Measurements from ENCODE around the gene EPS8L2. TPM values are rescaled to one million over a fixed set of nuclear protein-coding genes. Genes with fewer than 3 reads are reported as not detected.

Gene EPS8L2
- total and polyA plus RNA-seq, 2 of the 13 experiments (the other 11 are each of a cell fraction or from before 2014, with no cell fraction given) = 89.3 to 416 TPM

DNA sequence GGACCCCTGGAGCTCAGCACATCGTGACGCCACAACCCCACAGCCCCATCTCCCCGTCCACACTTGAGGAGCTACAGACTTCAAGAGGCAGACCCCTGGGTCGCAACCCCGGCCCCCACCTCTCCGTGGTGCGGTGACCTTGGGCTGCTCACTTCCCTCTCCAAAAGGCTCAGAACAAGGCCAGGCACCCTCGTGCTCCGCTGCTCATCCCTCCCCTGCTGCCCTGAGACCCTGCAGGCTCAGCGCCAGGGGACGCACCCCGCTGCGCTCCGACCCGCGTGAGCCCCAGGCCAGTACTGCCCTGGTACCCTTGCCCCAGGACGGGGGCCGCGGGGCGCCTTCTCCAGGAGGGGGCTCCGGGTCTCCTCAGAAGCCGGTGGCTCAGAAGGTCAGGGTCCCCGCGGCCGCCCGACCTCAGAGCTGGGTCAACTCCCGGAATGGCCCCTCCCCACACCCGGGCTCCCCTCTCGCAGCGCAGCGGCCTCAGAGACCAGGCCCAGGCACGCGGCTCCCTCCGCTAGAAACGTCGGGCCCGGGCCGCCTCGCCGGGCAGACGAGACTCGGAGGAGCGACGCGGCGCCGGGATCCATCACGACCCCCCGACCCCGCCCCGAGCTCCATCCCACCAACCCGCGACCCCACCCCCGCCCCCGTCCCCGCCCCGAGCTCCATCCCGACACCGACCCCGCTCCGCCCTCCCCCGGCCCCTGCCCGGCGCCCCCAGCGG is 70.7 kb downstream of the EPS8L2 start (continued):
- TF ChIP-seq, protein P1, sequence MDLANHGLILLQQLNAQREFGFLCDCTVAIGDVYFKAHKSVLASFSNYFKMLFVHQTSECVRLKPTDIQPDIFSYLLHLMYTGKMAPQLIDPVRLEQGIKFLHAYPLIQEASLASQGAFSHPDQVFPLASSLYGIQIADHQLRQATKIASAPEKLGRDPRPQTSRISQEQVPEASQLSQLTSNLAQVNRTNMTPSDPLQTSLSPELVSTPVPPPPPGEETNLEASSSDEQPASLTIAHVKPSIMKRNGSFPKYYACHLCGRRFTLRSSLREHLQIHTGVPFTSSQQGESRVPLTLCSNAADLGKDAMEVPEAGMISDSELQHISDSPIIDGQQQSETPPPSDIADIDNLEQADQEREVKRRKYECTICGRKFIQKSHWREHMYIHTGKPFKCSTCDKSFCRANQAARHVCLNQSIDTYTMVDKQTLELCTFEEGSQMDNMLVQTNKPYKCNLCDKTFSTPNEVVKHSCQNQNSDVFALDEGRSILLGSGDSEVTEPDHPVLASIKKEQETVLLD (CRISPR knock-in tag; IDR thresholded peaks at IDR 0.05; ENCODE audit: low read depth) = no peak
- no peak for TF ChIP-seq KLF9 (CRISPR knock-in tag; IDR thresholded peaks at IDR 0.05; ENCODE audit: low read depth)
- no peak for TF ChIP-seq ZNF83 (CRISPR knock-in tag; IDR thresholded peaks at IDR 0.05; ENCODE audit: borderline replicate concordance)
- TF ChIP-seq, protein P2, sequence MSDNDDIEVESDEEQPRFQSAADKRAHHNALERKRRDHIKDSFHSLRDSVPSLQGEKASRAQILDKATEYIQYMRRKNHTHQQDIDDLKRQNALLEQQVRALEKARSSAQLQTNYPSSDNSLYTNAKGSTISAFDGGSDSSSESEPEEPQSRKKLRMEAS (IDR thresholded peaks at IDR 0.05) = peak; percentile 56
- TF ChIP-seq SAP130 (CRISPR knock-in tag; IDR thresholded peaks at IDR 0.05; ENCODE audit: low read depth) = peak; percentile 33
- TF ChIP-seq, protein P3, sequence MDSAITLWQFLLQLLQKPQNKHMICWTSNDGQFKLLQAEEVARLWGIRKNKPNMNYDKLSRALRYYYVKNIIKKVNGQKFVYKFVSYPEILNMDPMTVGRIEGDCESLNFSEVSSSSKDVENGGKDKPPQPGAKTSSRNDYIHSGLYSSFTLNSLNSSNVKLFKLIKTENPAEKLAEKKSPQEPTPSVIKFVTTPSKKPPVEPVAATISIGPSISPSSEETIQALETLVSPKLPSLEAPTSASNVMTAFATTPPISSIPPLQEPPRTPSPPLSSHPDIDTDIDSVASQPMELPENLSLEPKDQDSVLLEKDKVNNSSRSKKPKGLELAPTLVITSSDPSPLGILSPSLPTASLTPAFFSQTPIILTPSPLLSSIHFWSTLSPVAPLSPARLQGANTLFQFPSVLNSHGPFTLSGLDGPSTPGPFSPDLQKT (CRISPR knock-in tag; IDR thresholded peaks at IDR 0.05; ENCODE audit: borderline replicate concordance) = no peak
- TF ChIP-seq, protein P4, sequence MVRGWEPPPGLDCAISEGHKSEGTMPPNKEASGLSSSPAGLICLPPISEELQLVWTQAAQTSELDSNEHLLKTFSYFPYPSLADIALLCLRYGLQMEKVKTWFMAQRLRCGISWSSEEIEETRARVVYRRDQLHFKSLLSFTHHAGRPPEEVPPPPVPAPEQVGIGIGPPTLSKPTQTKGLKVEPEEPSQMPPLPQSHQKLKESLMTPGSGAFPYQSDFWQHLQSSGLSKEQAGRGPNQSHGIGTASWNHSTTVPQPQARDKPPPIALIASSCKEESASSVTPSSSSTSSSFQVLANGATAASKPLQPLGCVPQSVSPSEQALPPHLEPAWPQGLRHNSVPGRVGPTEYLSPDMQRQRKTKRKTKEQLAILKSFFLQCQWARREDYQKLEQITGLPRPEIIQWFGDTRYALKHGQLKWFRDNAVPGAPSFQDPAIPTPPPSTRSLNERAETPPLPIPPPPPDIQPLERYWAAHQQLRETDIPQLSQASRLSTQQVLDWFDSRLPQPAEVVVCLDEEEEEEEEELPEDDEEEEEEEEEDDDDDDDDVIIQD (CRISPR knock-in tag; IDR thresholded peaks at IDR 0.05; ENCODE audit: low read depth) = no peak
- TF ChIP-seq ZFP62 (CRISPR knock-in tag; IDR thresholded peaks at IDR 0.05) = no peak
- no peak for TF ChIP-seq ZBTB20 (CRISPR knock-in tag; IDR thresholded peaks at IDR 0.05; ENCODE audit: borderline replicate concordance, low read depth)
- no peak; the same call in 1 of the 2 replicates for TF ChIP-seq HOXA3 (CRISPR knock-in tag; IDR thresholded peaks at IDR 0.05)
- TF ChIP-seq, protein P5, sequence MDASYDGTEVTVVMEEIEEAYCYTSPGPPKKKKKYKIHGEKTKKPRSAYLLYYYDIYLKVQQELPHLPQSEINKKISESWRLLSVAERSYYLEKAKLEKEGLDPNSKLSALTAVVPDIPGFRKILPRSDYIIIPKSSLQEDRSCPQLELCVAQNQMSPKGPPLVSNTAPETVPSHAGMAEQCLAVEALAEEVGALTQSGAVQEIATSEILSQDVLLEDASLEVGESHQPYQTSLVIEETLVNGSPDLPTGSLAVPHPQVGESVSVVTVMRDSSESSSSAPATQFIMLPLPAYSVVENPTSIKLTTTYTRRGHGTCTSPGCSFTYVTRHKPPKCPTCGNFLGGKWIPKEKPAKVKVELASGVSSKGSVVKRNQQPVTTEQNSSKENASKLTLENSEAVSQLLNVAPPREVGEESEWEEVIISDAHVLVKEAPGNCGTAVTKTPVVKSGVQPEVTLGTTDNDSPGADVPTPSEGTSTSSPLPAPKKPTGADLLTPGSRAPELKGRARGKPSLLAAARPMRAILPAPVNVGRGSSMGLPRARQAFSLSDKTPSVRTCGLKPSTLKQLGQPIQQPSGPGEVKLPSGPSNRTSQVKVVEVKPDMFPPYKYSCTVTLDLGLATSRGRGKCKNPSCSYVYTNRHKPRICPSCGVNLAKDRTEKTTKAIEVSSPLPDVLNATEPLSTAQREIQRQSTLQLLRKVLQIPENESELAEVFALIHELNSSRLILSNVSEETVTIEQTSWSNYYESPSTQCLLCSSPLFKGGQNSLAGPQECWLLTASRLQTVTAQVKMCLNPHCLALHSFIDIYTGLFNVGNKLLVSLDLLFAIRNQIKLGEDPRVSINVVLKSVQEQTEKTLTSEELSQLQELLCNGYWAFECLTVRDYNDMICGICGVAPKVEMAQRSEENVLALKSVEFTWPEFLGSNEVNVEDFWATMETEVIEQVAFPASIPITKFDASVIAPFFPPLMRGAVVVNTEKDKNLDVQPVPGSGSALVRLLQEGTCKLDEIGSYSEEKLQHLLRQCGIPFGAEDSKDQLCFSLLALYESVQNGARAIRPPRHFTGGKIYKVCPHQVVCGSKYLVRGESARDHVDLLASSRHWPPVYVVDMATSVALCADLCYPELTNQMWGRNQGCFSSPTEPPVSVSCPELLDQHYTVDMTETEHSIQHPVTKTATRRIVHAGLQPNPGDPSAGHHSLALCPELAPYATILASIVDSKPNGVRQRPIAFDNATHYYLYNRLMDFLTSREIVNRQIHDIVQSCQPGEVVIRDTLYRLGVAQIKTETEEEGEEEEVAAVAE (CRISPR knock-in tag; IDR thresholded peaks at IDR 0.05; ENCODE audit: borderline replicate concordance) = no peak
- TF ChIP-seq, protein P6, sequence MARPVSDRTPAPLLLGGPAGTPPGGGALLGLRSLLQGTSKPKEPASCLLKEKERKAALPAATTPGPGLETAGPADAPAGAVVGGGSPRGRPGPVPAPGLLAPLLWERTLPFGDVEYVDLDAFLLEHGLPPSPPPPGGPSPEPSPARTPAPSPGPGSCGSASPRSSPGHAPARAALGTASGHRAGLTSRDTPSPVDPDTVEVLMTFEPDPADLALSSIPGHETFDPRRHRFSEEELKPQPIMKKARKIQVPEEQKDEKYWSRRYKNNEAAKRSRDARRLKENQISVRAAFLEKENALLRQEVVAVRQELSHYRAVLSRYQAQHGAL (CRISPR knock-in tag; IDR thresholded peaks at IDR 0.05; ENCODE audit: not compliant biosample characterization) = no peak
- no peak for TF ChIP-seq CENPT (CRISPR knock-in tag; IDR thresholded peaks at IDR 0.05; ENCODE audit: low read depth)
- TF ChIP-seq, protein P7, sequence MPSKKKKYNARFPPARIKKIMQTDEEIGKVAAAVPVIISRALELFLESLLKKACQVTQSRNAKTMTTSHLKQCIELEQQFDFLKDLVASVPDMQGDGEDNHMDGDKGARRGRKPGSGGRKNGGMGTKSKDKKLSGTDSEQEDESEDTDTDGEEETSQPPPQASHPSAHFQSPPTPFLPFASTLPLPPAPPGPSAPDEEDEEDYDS (CRISPR knock-in tag; IDR thresholded peaks at IDR 0.05) = no peak
- no peak for TF ChIP-seq ZNF644 (CRISPR knock-in tag; IDR thresholded peaks at IDR 0.05; ENCODE audit: low read depth)
- TF ChIP-seq U2AF1 (optimal IDR thresholded peaks at IDR 0.05; ENCODE audit: low read depth, low read length) = no peak
- TF ChIP-seq JUND (CRISPR knock-in tag; IDR thresholded peaks at IDR 0.05) = no peak
- no peak; the same call in none of the 2 replicates for TF ChIP-seq HDAC2 (CRISPR knock-in tag; IDR thresholded peaks at IDR 0.05)
- no peak for TF ChIP-seq ZNF790 (CRISPR knock-in tag; IDR thresholded peaks at IDR 0.05; ENCODE audit: borderline replicate concordance)
- no peak for TF ChIP-seq SIN3A (IDR thresholded peaks at IDR 0.05; ENCODE audit: borderline replicate concordance, low read depth, low read length)

Data from HepG2 (cell line).